Measurements from ENCODE around the gene GPR37L1. TPM values are rescaled to one million over a fixed set of nuclear protein-coding genes. Genes with fewer than 3 reads are reported as not detected.

GPR37L1 gene
- total and polyA plus RNA-seq, 2 of the 4 experiments (the other 2 are of a cell fraction), result 0.02 TPM; not detected in 1

- intact Hi-C loops (cut with micrococcal nuclease), result loop anchor here (10.0 kb wide), 1 partner anchor 887 kb away; no protein-coding TSS in a partner anchor
- H4K5ac ChIP-seq (ENCODE audit: low read depth, low read length), result no peak overlapping the region
- H3K23ac ChIP-seq (ENCODE audit: low read depth, low read length), result no peak overlapping the region
- DNase-seq, result no peak
- H3K36me3 ChIP-seq (ENCODE audit: control insufficient read depth, insufficient read depth, low read length), result no peaks in the 10 kb centered on the region
- ChIA-PET POLR2A (ENCODE audit: unreplicated experiment) (no interaction called here), CTCF (no interaction called here)
- no peak overlapping the region for H3K27ac ChIP-seq (ENCODE audit: insufficient read depth, low read length)
- no peak overlapping the region for H3K4ac ChIP-seq (ENCODE audit: low read depth, low read length)
- H3K4me1 ChIP-seq (ENCODE audit: control insufficient read depth, insufficient read depth, low read length), result no peaks in the 10 kb centered on the region
- H2BK5ac ChIP-seq (ENCODE audit: low read depth, low read length, poor library complexity, severe bottlenecking), result no peak overlapping the region
- no peak overlapping the region for H3K14ac ChIP-seq (replicated peaks; ENCODE audit: low read depth, low read length)
- peaks cover 36% of the 10 kb centered on the region for H3K27me3 ChIP-seq (ENCODE audit: control insufficient read depth, insufficient read depth, low read length)
- WGBS, 2 experiments (ENCODE audit: extremely low coverage in 2 of 2, insufficient read length in 1 of 2), result no CpG with 5 or more reads among the region's 4 CpGs
- no peak overlapping the region for H3K18ac ChIP-seq (ENCODE audit: low read depth, low read length)
- no peak overlapping the region for H4K8ac ChIP-seq (ENCODE audit: low read depth in 2 of 2, low read length in 2 of 2)
- no peak overlapping the region for H2AK9ac ChIP-seq (replicated peaks; ENCODE audit: low read depth, low read length, poor library complexity)
- BruUV-seq (replicated peaks), result no TSS peak
- H3K79me1 ChIP-seq (ENCODE audit: low read depth in 1 of 2, low read length in 2 of 2), result no peaks in the 10 kb centered on the region
- no peaks in the 10 kb centered on the region for H3K9me3 ChIP-seq (ENCODE audit: control insufficient read depth, insufficient read depth, low read length)
- no peak for ATAC-seq (ENCODE audit: low read depth)
- dilution Hi-C loops (cut with HindIII; ENCODE audit: low sequenced_read_pairs, unreplicated experiment), result no loop called here
- no peak overlapping the region for H2AK5ac ChIP-seq (ENCODE audit: low read depth, low read length)
- H3K4me2 ChIP-seq (ENCODE audit: low read depth, low read length), result no peak overlapping the region
- no peak overlapping the region for H3K4me3 ChIP-seq (ENCODE audit: insufficient read depth, low read depth, low read length)
- H4K20me1 ChIP-seq (ENCODE audit: insufficient read depth, low read length), result no peaks in the 10 kb centered on the region
- in situ Hi-C loops (cut with MboI; ENCODE audit: low sequenced_read_pairs), result no loop called here
- no peak overlapping the region for H2AFZ ChIP-seq (replicated peaks; ENCODE audit: low read length, poor library complexity)
- no peak overlapping the region for H3K9ac ChIP-seq (ENCODE audit: low read depth, low read length)
- H4K91ac ChIP-seq (ENCODE audit: insufficient read depth, low read depth, low read length), result no peak overlapping the region
- TF ChIP-seq MAZ (IDR thresholded peaks at IDR 0.05; ENCODE audit: borderline replicate concordance, low read depth, low read length) (no peak), BHLHE40 (IDR thresholded peaks at IDR 0.05; ENCODE audit: low read depth, low read length) (no peak), NFE2L2 (IDR thresholded peaks at IDR 0.05; ENCODE audit: low read depth, low read length) (no peak), MAFK (IDR thresholded peaks at IDR 0.05; ENCODE audit: low read depth, low read length) (no peak), RCOR1 (IDR thresholded peaks at IDR 0.05; ENCODE audit: insufficient replicate concordance, low read length) (no peak), MXI1 (IDR thresholded peaks at IDR 0.05; ENCODE audit: borderline replicate concordance, low read depth, low read length) (no peak), SMC3 (IDR thresholded peaks at IDR 0.05; ENCODE audit: low read depth, low read length) (no peak), CHD1 (IDR thresholded peaks at IDR 0.05; ENCODE audit: low read depth, low read length) (no peak), RAD21 (IDR thresholded peaks at IDR 0.05; ENCODE audit: low read length) (no peak), FOS (IDR thresholded peaks at IDR 0.05; ENCODE audit: low read depth, low read length) (no peak), CEBPB (IDR thresholded peaks at IDR 0.05; ENCODE audit: low read depth, low read length) (no peak), RFX5 (IDR thresholded peaks at IDR 0.05; ENCODE audit: low read depth, low read length) (no peak)
- TF ChIP-seq, protein P1, sequence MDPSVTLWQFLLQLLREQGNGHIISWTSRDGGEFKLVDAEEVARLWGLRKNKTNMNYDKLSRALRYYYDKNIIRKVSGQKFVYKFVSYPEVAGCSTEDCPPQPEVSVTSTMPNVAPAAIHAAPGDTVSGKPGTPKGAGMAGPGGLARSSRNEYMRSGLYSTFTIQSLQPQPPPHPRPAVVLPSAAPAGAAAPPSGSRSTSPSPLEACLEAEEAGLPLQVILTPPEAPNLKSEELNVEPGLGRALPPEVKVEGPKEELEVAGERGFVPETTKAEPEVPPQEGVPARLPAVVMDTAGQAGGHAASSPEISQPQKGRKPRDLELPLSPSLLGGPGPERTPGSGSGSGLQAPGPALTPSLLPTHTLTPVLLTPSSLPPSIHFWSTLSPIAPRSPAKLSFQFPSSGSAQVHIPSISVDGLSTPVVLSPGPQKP (IDR thresholded peaks at IDR 0.05; ENCODE audit: borderline replicate concordance, low read depth, low read length), result no peak
- no peak overlapping the region for H2BK120ac ChIP-seq (ENCODE audit: low read depth, low read length)
- no peak overlapping the region for H2BK20ac ChIP-seq (ENCODE audit: low read depth, low read length)
- no peak overlapping the region for H2BK15ac ChIP-seq (ENCODE audit: low read depth, low read length)
- no peaks in the 10 kb centered on the region for H3K9me1 ChIP-seq (ENCODE audit: insufficient read depth, low read length)
- no peak overlapping the region for H3K56ac ChIP-seq (ENCODE audit: extremely low read depth, insufficient read depth, low read length)
These were observed 39.3 kb downstream of the GPR37L1 start for GRCh38 chr1:202162047-202162417.

Measured in IMR-90 (cell line).